GM12865 (cell line): ENCODE data around the gene TAS2R5.

Source experiments
- DNase-seq: peaks from one replicate; pipeline ENCODE4 v3.0.0; 2010; ENCODE audit warnings: low read depth
- H3K4me3 ChIP-seq: 2 replicates; pipeline ENCODE4 v1.5.1; 2011; ENCODE audit warnings: mild to moderate bottlenecking, low read depth, low read length, control low read depth
- CTCF ChIP-seq: IDR thresholded peaks from 2 replicates; pipeline ENCODE4 v1.5.1; 2011; ENCODE audit warnings: low read length, control low read depth, low read depth, inconsistent platforms; ENCODE audit not compliant: insufficient read depth; ENCODE audit errors: missing control alignments

Gene TAS2R5

GRCh38 chr7:141838581-141838980 is 48.6 kb downstream of the TAS2R5 start:
- no peak for TF ChIP-seq CTCF
- no peak overlapping the region for H3K4me3 ChIP-seq
- DNase-seq, result no peak

- no peak for DNase-seq
- no peak overlapping the region for H3K4me3 ChIP-seq
- no peak for TF ChIP-seq CTCF
Observed at GRCh38 chr7:141839256-141839655, 49.2 kb downstream of the TAS2R5 start.

- no peak overlapping the region for H3K4me3 ChIP-seq
- no peak for DNase-seq
- no peak for TF ChIP-seq CTCF
Observed at GRCh38 chr7:141840708-141841107, 50.7 kb downstream of the TAS2R5 start.
